AG10803 (cell line): ENCODE data around the gene CD300LF.

ENCODE experiments used
- DNase-seq: peaks from one replicate; pipeline ENCODE4 v3.0.0; 2010; ENCODE audit warnings: low read depth
- H3K4me3 ChIP-seq: 2 replicates; pipeline ENCODE4 v1.5.1; 2011; ENCODE audit warnings: mild to moderate bottlenecking, low read length, control low read depth
- CTCF ChIP-seq: conservative IDR thresholded peaks from 2 replicates; pipeline ENCODE4 v1.5.1; 2011; ENCODE audit warnings: mild to moderate bottlenecking, low read length, control low read depth, inconsistent platforms

Gene CD300LF

DNA sequence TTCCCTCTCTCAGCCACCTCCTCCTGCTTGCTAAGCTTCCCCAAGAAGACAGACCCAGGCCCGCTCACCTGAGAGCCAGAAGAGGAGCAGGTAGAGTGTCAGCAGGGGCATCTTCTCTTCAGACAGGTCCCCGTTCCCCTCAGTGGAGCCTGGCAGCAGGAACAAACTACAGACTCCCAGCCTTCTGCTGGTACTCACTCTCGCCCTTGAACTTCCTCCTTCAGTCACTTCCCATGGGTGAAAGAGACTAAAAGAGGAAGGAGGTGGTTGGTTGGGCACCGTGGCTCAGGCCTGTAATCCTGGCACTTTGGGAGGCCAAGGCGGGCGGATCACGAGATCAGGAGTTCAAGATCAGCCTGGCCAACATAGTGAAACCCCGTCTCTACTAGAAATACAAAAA is at the start of gene CD300LF:
Gene CD300LF, minus strand, starts transcription at position 168 of the 400 bp plus-strand sequence. Its CDS starts 57 bp downstream, at position 111.
- H3K4me3 ChIP-seq, result no peak within 1 kb of the TSS
- no peak for TF ChIP-seq CTCF
- no peak for DNase-seq

GRCh38 chr17:74761931-74762330 is 49.2 kb upstream of the CD300LF start:
- no peak overlapping the region for H3K4me3 ChIP-seq
- no peak for TF ChIP-seq CTCF
- DNase-seq, result no peak

DNA sequence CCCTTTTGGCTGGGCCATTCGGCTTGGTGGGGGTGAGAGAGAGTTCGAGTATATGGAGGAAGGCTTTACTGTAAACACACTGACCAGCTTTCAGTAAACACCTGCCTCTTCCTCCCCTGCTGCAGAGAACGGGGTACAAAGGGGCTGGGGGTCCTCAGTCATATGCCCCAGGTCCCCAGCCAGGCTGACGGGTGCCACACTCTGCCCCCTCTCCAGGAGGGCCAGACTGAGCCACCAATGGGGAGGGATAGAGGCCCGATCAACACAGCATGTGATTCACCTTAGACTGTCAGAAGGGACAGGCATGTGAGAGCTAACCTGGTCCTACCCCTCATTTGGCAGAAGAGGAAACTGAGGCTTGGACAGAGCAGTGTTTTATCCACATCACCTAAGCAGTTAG is 48.7 kb upstream of the CD300LF start:
- no peak for DNase-seq
- no peak overlapping the region for H3K4me3 ChIP-seq
- no peak for TF ChIP-seq CTCF

DNA sequence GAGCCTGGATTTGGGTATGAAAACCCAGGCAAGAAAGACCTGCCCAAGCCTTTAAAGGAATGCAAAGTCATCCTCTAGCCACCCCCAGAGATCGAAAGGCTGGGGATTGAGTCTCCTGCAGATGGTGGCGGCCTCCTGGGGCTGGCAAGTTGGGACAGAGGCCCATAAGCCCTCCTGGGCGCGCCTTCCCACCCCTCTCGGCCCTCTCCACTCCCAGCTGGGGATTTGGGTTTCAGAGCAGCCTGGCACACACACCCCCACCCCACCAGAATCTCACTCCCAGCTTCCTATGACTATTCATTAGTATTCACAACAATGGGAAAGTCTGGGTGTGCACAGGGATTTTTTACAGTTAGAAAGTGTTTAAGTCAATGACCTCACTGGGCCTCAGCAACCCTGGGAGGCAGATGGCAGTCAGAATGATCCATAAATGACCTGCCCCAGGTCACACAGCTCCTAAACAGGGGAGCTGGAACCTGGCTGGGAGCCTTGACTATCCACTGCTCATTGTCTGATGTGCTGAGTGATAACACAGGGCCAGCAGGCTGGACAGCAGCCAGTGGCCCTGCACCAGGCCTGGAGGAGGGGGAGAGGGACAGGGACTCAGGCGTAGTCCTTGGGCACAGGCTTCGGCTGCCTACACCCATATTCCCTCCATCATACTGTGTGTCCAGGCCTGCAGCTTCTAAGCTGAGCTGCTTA is 47.8 kb upstream of the CD300LF start:
- DNase-seq, result no peak
- TF ChIP-seq CTCF, result no peak
- no peak overlapping the region for H3K4me3 ChIP-seq

DNA sequence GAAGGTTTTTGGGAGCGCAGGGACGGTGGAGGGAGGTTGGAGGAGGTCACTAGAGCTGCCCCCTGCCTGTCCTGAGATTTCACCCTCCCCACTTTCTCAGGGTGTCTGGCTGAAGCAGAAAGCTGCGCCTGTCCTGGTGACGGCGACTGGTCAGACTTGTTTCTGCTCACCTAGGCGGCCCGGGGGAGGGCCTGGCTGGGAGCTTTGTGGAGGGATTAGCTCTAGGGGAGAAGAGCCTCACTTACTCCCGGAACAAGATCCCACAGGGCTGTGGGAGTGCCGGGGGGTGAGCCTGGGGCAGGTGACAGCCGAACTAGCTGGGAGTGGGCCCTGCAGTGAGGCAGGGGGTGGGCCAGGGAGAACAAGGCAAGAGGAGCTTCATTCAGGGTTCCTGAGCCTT is 47.2 kb upstream of the CD300LF start:
- H3K4me3 ChIP-seq, result no peak overlapping the region
- DNase-seq, result no peak
- no peak for TF ChIP-seq CTCF

GRCh38 chr17:74759243-74759801 is 46.6 kb upstream of the CD300LF start:
- no peak for DNase-seq
- no peak for TF ChIP-seq CTCF

DNA sequence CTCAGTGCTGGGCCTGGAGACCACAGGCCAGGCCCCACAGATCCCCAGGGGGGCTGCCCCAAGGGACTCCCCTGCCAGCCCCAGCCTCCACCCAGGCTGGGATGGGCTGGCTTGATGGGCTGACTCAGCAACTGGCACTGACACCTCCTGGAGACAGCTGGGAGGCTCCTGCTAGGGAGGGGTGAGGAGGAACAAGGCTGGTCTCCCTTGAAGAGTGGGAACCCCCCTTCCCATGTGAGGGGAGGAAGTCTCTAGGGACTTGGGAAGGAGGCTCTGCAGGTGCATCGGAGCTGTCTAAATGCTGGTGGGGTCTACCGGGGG is 46.1 kb upstream of the CD300LF start:
- H3K4me3 ChIP-seq, result no peak overlapping the region
- peak; percentile 42 for DNase-seq
- no peak for TF ChIP-seq CTCF

More at GRCh38 chr17:74759243-74759801, 46.6 kb upstream of the CD300LF start:
- H3K4me3 ChIP-seq, result no peak overlapping the region
